Heart left ventricle (tissue), 16 donors: Measurements from ENCODE around the gene CBR1. TPM values are rescaled to one million over a fixed set of nuclear protein-coding genes. Genes with fewer than 3 reads are reported as not detected.

Source experiments
- ATAC-seq, 4 donors: fragments of 200-7000 bp; cut with Tn5 transposase; one replicate each; pipeline ENCODE4 v1.9.1; 2020 to 2022; ENCODE audit warnings: moderate library complexity in 4 of 4, mild to moderate bottlenecking in 3 of 4, moderate number of reproducible peaks in 1 of 4
- DNase-seq, 5 donors: peaks; one replicate each; pipeline ENCODE4 v3.0.0-alpha.2; 2020
- H3K27ac ChIP-seq, 12 donors: fragments of 200-600 bp; sonication (generic) in 4 of 12; one replicate each; pipeline versions ENCODE4 v1.5.0 to v1.8.0; 2016 to 2022; ENCODE audit warnings: mild to moderate bottlenecking in 2 of 12
- H3K27me3 ChIP-seq, 9 donors: fragments of 200-600 bp; sonication (generic) in 2 of 9; one replicate each; pipeline versions ENCODE4 v1.5.1 to v1.8.0; 2016 to 2022; ENCODE audit warnings: mild to moderate bottlenecking in 3 of 9
- H3K36me3 ChIP-seq, 9 donors: fragments of 200-600 bp; sonication (generic) in 2 of 9; one replicate each; pipeline versions ENCODE4 v1.5.0 to v1.8.0; 2018 to 2022; ENCODE audit warnings: mild to moderate bottlenecking in 2 of 9
- H3K4me1 ChIP-seq, 12 donors: fragments of 200-600 bp; sonication (generic) in 4 of 12; one replicate each; pipeline versions ENCODE4 v1.5.0 to v1.8.0; 2016 to 2022; ENCODE audit warnings: mild to moderate bottlenecking in 3 of 12
- H3K4me3 ChIP-seq, 12 donors: fragments of 200-600 bp; sonication (generic) in 4 of 12; one replicate each; pipeline versions ENCODE4 v1.5.0 to v1.8.0; 2017 to 2022; ENCODE audit warnings: mild to moderate bottlenecking in 9 of 12, moderate library complexity in 4 of 12
- H3K9me3 ChIP-seq, 12 donors: fragments of 200-600 bp; sonication (generic) in 4 of 12; one replicate each; pipeline versions ENCODE4 v1.5.0 to v1.8.0; 2016 to 2022; ENCODE audit warnings: mild to moderate bottlenecking in 1 of 12
- POLR2A ChIP-seq, 2 donors: fragments of 450-650 bp; IDR thresholded peaks; one replicate each; pipeline ENCODE4 v1.6.1; 2017; ENCODE audit warnings: antibody characterized with exemption in 2 of 2, mild to moderate bottlenecking in 2 of 2, moderate library complexity in 2 of 2
- WGBS, 4 donors: extraction: QIAGEN DNeasy Blood & Tissue Kit in 2 of 4; methylation state at CpG; one replicate each; pipeline versions ENCODE4 v1.1.5 to v1.1.7; 2013 to 2018; 5-methylcytosine and 5-hydroxymethylcytosine counted together
- intact Hi-C, 10 donors: fragments of 100-400 bp; cut with DNase I; formaldehyde crosslinking; loops; one replicate each; pipeline versions ENCODE4 v1.11.1 to v1.14.2; 2022
- polyA plus RNA-seq, 2 donors: library from polyadenylated mRNA; stranded (reverse); fragments of 200-250 nt; gene quantifications; one replicate each; pipeline ENCODE4 v1.2.3, GENCODE V29; 2013
- total RNA-seq, 9 donors: library from RNA; depleted of rRNA in 2 of 9; stranded (reverse); fragments of >200 nt in 2 of 9; fragmentation: NEBNext Ultra II Directional in 3 of 9; extraction: Animal tissue kit (Norgen Biotek cat#: 25700) in 3 of 9; gene quantifications; one replicate each; pipeline versions ENCODE4 v1.1.0 to v1.2.4, GENCODE V29; 2016 to 2023
- TF ChIP-seq, protein P1 (sequence below), 12 donors: fragments of 200-600 bp; sonication (generic) in 4 of 12; IDR thresholded peaks; one replicate each; pipeline versions ENCODE4 v1.5.0 to v1.8.0; 2018 to 2022; ENCODE audit warnings: antibody characterized with exemption in 12 of 12, mild to moderate bottlenecking in 5 of 12
- donor health status: ischemic (EF 13 %, LVEDD 7.1; RV severe dilation, severe dysfunction).
- donor health status: healthy with polysubstance abuse.
- donor health status: DM: no; HTN: yes; CAD: no.
- donor health status: DM: no; HTN: no; CAD: no.
- donor health status: ischemic (EF 25% LVEDD 6.9; RV normal size, moderate dysfunction).
- donor health status: ischemic (EF 25% LVEDD 5.7; RV mildly dilated, moderate dysfunction).
- donor health status: healthy.
- donor health status: DM: yes; HTN: yes; CAD: no.
- donor health status: ischemic (EF 35%, LVEDD 5.7; RV mildly dilated, moderate dysfunction).
- donor health status: nonischemic (EF 11% LVEDD 7.7; RV severe dilation, severe dysfunction).
- donor health status: DM: yes; HTN: yes; CAD: no.
- donor health status: PGD.
- donor health status: ischemic (EF 29% LVEDD 5.4; RV normal size, mild dysfunction).
- donor health status: nonischemic (EF 23%, LVEDD 6.1; RV moderate dilation, normal function).

Gene CBR1
- total and polyA plus RNA-seq, 11 donors = 11.0 to 69.2 (median 23.7) TPM

DNA sequence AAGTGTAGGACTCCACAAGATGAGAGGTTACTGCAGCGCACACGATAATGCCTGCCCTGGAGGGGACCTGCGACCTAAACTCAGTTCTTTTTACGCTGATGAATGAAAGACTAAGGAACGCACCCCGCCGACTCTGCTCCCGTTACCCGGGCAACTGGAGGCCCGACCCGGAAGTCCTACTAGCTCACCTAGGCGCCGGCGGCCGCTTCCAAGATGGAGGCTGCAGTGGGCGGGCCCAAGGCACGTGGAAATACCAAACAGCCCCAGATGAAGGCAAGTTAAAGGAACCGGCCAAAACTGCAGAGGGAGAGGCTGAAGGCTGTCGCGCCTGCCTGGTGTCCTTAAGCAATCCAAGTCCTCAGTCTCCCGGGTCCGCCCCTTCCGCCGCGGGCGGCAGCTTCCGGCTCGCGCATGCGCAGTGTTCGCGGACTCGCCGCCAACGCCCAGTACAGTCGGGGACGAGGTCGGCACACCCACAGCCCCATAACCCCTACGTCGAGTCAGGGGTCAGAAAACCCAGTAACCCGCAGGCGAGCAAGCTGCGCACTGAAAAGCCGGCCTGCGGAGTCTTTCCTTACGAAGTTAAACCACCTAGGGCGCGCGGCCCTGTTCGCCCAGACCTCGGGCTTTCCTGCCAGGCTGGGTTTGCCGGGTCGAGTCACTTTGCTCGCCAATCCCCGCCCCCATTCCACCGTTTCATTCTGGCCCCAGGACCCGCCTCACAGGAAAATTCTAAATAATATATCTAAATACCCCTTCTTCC, 9.5 kb upstream of the CBR1 start, which contains the start of gene SETD4:
SETD4 (minus strand) TSS at position 368 of the 763 bp plus-strand sequence. CDS start 1,638 bp downstream, outside the sequence.
- peak within 1 kb of the TSS; percentile 58 to 96 (median 82) for H3K4me3 ChIP-seq
- peak within 1 kb of the TSS; percentile 82 to 97 (median 95) for H3K27ac ChIP-seq
- ATAC-seq (peak; percentile 94 to 97 (median 96)), DNase-seq (peak; percentile 91 to 97 (median 93))
- H3K27me3 ChIP-seq = no peaks in the 10 kb centered on the region
- intact Hi-C loops = loop anchor here in 6 of 10 donors (2.0 to 10.0 kb wide), 4 partner anchors 42 to 54 kb away; no protein-coding TSS in a partner anchor
- H3K4me1 ChIP-seq = peaks cover 0 to 31% (median 17%) of the 10 kb centered on the region in 12 donors
- H3K9me3 ChIP-seq = no peaks in the 10 kb centered on the region
- peaks cover 0 to 35% (median 33%) of the 10 kb centered on the region in 9 donors for H3K36me3 ChIP-seq
- TF ChIP-seq, protein P1, sequence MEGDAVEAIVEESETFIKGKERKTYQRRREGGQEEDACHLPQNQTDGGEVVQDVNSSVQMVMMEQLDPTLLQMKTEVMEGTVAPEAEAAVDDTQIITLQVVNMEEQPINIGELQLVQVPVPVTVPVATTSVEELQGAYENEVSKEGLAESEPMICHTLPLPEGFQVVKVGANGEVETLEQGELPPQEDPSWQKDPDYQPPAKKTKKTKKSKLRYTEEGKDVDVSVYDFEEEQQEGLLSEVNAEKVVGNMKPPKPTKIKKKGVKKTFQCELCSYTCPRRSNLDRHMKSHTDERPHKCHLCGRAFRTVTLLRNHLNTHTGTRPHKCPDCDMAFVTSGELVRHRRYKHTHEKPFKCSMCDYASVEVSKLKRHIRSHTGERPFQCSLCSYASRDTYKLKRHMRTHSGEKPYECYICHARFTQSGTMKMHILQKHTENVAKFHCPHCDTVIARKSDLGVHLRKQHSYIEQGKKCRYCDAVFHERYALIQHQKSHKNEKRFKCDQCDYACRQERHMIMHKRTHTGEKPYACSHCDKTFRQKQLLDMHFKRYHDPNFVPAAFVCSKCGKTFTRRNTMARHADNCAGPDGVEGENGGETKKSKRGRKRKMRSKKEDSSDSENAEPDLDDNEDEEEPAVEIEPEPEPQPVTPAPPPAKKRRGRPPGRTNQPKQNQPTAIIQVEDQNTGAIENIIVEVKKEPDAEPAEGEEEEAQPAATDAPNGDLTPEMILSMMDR (IDR thresholded peaks at IDR 0.05) = no peak
- TF ChIP-seq POLR2A (IDR thresholded peaks at IDR 0.05) = peak in 1 of 2 donors; percentile 89
- 0 to 1% (median 0%) methylated on average over 32 to 57 of the region's 57 CpGs for WGBS, 4 donors

DNA sequence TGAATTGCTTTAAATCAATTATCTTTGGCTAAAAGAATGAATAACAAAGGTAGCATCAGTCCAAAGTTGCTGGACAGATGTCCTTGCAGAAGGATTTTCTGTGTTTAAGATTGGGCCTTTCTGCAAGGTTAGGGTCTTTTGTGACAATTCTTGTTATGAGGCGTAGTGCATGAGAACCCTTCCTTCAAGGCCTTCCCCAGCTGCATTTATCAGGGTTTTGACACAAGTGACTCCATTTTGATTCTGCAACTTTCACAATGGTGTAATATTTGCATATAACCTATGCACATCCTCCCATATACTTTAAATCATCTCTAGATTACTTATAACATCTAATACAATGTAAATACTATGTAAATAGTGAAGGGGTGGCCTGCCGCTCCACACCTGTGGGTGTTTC, 8.4 kb upstream of the CBR1 start:
- H3K27me3 ChIP-seq = no peaks in the 10 kb centered on the region
- no peaks in the 10 kb centered on the region for H3K9me3 ChIP-seq
- H3K36me3 ChIP-seq = peaks cover 0 to 24% (median 22%) of the 10 kb centered on the region in 9 donors
- intact Hi-C loops = loop anchor here in 6 of 10 donors (2.0 to 10.0 kb wide), 4 partner anchors 41 to 53 kb away; no protein-coding TSS in a partner anchor
- TF ChIP-seq, protein P1 (IDR thresholded peaks at IDR 0.05) = no peak
- TF ChIP-seq POLR2A (IDR thresholded peaks at IDR 0.05) = no peak
- H3K4me1 ChIP-seq = peaks cover 0 to 24% (median 13%) of the 10 kb centered on the region in 12 donors
- 94 to 100% (median 97%) methylated on average over 2 of the region's 2 CpGs for WGBS, 4 donors
- no peak overlapping the region for H3K27ac ChIP-seq
- DNase-seq = no peak
- no peak overlapping the region for H3K4me3 ChIP-seq
- ATAC-seq = no peak

DNA sequence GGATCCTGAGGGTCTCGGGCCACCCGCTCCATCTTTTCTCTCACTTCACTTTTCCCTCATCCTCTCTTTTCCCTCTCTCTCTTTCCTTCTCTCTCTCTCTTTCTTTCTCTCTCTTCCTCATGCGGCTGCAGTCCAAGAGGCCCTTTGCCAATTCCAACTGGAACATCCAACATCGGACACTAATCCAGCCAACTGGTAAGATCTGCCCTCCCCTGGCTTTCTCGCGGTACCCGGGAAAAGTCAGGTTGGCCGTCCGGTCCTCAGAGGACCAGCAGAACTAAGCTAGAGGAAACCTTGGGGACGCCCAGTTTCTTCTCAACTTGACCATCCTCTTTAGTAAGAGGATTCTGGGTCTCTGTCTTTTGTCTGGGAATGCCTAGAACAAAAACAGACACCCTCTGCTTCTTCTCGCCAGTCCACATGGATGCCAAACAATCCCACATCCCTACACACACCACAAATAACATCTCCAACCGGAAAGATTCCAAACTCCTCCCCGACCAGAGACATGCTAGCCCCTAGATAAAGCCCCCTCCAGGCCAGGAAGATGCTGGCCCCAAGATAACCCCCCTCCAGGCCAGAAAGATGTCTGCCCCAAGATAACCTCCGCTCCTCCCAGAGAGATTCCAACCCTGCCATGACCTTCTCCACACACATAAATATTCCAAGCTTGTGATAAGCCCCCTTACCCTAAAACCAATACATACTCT, 6.3 kb upstream of the CBR1 start:
- intact Hi-C loops = loop anchor here in 5 of 10 donors (5.0 to 10.0 kb wide), 3 partner anchors 39 to 51 kb away; no protein-coding TSS in a partner anchor
- ATAC-seq (no peak), DNase-seq (no peak)
- no peak for TF ChIP-seq POLR2A (IDR thresholded peaks at IDR 0.05)
- TF ChIP-seq, protein P1 (IDR thresholded peaks at IDR 0.05) = no peak
- Histone ChIP-seq H3K36me3 (peaks cover 0 to 3% (median 2%) of the 10 kb centered on the region in 9 donors), H3K4me3 (no peak overlapping the region), H3K27me3 (no peaks in the 10 kb centered on the region), H3K27ac (no peak overlapping the region), H3K9me3 (peaks cover 0 to 4% (median 0%) of the 10 kb centered on the region in 12 donors), H3K4me1 (peaks cover 0 to 16% (median 13%) of the 10 kb centered on the region in 12 donors)
- WGBS, 4 donors = 71 to 82% (median 76%) methylated on average over 14 of the region's 14 CpGs
